ENCODE results near the gene BIN1.

DNA sequence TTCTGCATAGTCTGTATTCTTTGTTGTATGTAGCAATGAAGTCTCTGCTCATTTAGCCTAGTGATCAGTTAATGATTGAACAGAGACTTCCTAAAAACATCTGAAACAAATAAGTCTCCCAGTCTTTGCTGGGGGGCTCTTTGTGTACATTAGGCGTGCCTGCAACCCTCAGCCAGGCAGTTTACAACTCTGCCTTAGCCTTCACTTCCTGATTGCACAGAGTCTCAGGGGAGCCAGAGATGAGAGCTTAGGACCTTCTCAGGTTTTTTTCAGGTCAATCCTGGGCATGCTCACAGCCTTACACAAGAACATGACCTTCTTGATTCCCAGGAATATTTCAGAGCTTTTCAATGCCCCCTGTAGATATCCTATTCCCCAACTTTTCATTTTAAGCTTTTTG is 44.0 kb upstream of the BIN1 start:
- TF ChIP-seq, protein P1, sequence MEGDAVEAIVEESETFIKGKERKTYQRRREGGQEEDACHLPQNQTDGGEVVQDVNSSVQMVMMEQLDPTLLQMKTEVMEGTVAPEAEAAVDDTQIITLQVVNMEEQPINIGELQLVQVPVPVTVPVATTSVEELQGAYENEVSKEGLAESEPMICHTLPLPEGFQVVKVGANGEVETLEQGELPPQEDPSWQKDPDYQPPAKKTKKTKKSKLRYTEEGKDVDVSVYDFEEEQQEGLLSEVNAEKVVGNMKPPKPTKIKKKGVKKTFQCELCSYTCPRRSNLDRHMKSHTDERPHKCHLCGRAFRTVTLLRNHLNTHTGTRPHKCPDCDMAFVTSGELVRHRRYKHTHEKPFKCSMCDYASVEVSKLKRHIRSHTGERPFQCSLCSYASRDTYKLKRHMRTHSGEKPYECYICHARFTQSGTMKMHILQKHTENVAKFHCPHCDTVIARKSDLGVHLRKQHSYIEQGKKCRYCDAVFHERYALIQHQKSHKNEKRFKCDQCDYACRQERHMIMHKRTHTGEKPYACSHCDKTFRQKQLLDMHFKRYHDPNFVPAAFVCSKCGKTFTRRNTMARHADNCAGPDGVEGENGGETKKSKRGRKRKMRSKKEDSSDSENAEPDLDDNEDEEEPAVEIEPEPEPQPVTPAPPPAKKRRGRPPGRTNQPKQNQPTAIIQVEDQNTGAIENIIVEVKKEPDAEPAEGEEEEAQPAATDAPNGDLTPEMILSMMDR (IDR thresholded peaks at IDR 0.05): no peak
- no peak for TF ChIP-seq POLR2A (IDR thresholded peaks at IDR 0.05)

All from thyroid gland (tissue), 4 donors.